ENCODE measurements around the gene ADRM1. TPM values are rescaled to one million over a fixed set of nuclear protein-coding genes. Genes with fewer than 3 reads are reported as not detected.

Gene ADRM1, protein sequence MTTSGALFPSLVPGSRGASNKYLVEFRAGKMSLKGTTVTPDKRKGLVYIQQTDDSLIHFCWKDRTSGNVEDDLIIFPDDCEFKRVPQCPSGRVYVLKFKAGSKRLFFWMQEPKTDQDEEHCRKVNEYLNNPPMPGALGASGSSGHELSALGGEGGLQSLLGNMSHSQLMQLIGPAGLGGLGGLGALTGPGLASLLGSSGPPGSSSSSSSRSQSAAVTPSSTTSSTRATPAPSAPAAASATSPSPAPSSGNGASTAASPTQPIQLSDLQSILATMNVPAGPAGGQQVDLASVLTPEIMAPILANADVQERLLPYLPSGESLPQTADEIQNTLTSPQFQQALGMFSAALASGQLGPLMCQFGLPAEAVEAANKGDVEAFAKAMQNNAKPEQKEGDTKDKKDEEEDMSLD
- total RNA-seq, result 193 and 288 TPM in 2 replicates

DNA sequence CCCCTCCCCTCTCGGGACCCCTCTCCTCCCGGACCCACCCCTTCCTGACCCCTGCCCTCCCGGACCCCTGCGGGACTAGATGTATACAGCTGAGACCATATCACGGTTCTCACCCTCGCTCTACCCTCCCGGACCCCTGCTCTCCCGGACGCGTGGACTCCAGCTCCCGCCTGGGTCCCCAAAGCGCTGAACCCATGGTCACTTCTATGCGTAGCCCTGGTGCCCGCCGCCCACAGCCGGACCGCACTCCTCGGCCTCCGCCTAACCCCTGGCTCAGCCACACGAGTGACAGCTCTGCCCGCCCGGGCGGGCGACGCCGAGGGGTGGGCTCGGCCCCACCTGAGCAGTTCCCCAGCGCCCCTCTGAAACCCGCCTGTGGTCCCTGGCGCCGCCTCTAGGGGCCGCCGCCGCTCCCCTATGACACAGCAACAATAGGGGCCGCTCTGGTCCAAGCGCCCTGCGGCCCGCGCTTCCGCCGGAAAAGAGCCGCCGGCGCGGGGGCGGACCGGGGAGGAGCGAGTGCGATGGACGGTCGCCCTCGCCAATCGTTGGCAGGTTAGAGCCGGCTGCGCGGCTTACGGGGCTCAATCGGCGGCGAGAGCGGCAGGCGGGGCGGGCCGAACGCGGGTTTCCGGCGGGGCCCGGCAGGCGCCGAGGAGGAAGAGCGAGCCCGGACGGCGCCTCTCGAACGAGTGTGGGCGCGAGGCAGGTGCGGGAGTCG lies at the start of gene ADRM1:
TSS of gene ADRM1 (plus strand) at position 657 of the 721 bp plus-strand sequence. CDS start 572 bp downstream, outside the sequence.

Other genes with a start within 250 kb of the ADRM1 start
- 4.1 and 5.4 TPM in 2 replicates for gene TAF4, start 237.1 kb upstream of the ADRM1 start, total RNA-seq
- 17.6 and 20.8 TPM in 2 replicates for gene LSM14B, start 180.5 kb upstream of the ADRM1 start, total RNA-seq
- gene PSMA7, start 159.6 kb upstream of the ADRM1 start, total RNA-seq, result 409 and 607 TPM in 2 replicates
- 8.5 and 11.2 TPM in 2 replicates for gene SS18L1, start 159.2 kb upstream of the ADRM1 start, total RNA-seq
- gene MTG2, start 120.0 kb upstream of the ADRM1 start, total RNA-seq, result 23.6 and 33.9 TPM in 2 replicates
- not detected in 2 replicates for gene HRH3, start 82.7 kb upstream of the ADRM1 start, total RNA-seq
- 22.7 and 25.1 TPM in 2 replicates for gene OSBPL2, start 64.5 kb upstream of the ADRM1 start, total RNA-seq
- gene LAMA5, start 64.3 kb downstream of the ADRM1 start, total RNA-seq, result 96.3 and 136 TPM in 2 replicates
- 2,528 and 3,406 TPM in 2 replicates for gene RPS21, start 84.1 kb downstream of the ADRM1 start, total RNA-seq
- 3.8 and 5.3 TPM in 2 replicates for gene CABLES2, start 104.3 kb downstream of the ADRM1 start, total RNA-seq
- not detected in 2 replicates for gene RBBP8NL, start 124.5 kb downstream of the ADRM1 start, total RNA-seq
- not detected in 2 replicates for gene GATA5, start 173.0 kb downstream of the ADRM1 start, total RNA-seq

Data from hair follicular keratinocyte (primary cell).